KMS-11 (cell line): ENCODE measurements around the gene SORL1-AS1.

Source experiments
- H2AFZ ChIP-seq: fragments of 200-600 bp; sonication (generic); 2 replicates; pipeline ENCODE4 v1.6.1; 2016; ENCODE audit warnings: antibody characterized with exemption, mixed run types, low read depth
- H3K27ac ChIP-seq: fragments of 200-600 bp; sonication (generic); 2 replicates; pipeline ENCODE4 v1.6.1; 2016; ENCODE audit warnings: mild to moderate bottlenecking, mixed run types
- H3K27me3 ChIP-seq: fragments of 200-600 bp; sonication (generic); 2 replicates; pipeline ENCODE4 v1.6.1; 2017; ENCODE audit warnings: mild to moderate bottlenecking, low read depth, mixed run types, moderate library complexity; ENCODE audit not compliant: insufficient read depth
- H3K36me3 ChIP-seq: fragments of 200-600 bp; sonication (generic); 2 replicates; pipeline ENCODE4 v1.6.1; 2017; ENCODE audit warnings: mild to moderate bottlenecking, mixed run types; ENCODE audit not compliant: insufficient read depth
- H3K4me1 ChIP-seq: fragments of 200-600 bp; sonication (generic); 2 replicates; pipeline ENCODE4 v1.6.1; 2016; ENCODE audit warnings: mild to moderate bottlenecking, low read depth, mixed run types; ENCODE audit not compliant: poor library complexity, severe bottlenecking
- H3K4me2 ChIP-seq: fragments of 200-600 bp; sonication (generic); 2 replicates; pipeline ENCODE4 v1.7.0; 2016; ENCODE audit warnings: mild to moderate bottlenecking, mixed run types
- H3K4me3 ChIP-seq: fragments of 200-600 bp; sonication (generic); IDR thresholded peaks from 2 replicates; pipeline ENCODE4 v1.6.1; 2017; ENCODE audit warnings: low read depth, low read length, mixed read lengths; ENCODE audit not compliant: insufficient read depth
- H3K79me2 ChIP-seq: fragments of 200-600 bp; sonication (generic); 2 replicates; pipeline ENCODE4 v1.6.1; 2016; ENCODE audit warnings: low read depth, mixed run types; ENCODE audit not compliant: insufficient read depth
- H3K9ac ChIP-seq: fragments of 200-600 bp; sonication (generic); 2 replicates; pipeline ENCODE4 v1.6.1; 2016; ENCODE audit warnings: mild to moderate bottlenecking, mixed run types
- H4K20me1 ChIP-seq: fragments of 200-600 bp; sonication (generic); 2 replicates; pipeline ENCODE4 v1.6.1; 2016; ENCODE audit warnings: mild to moderate bottlenecking, mixed run types; ENCODE audit not compliant: insufficient read depth
- CTCF ChIP-seq: fragments of 200-600 bp; sonication (generic); conservative IDR thresholded peaks from 2 replicates; pipeline ENCODE4 v1.6.1; 2017; ENCODE audit warnings: low read depth, mild to moderate bottlenecking, antibody characterized with exemption, low read length, moderate library complexity, mixed read lengths

The SORL1-AS1 gene

GRCh38 chr11:121455115-121455514, 2.3 kb upstream of the SORL1-AS1 start:
- TF ChIP-seq CTCF, result no peak
- Histone ChIP-seq H3K27ac (no peak overlapping the region), H3K9ac (no peak overlapping the region), H3K4me3 (no peak overlapping the region), H3K4me2 (no peak overlapping the region), H2AFZ (no peak overlapping the region), H3K4me1 (peaks cover 4% of the 10 kb centered on the region), H3K36me3 (no peaks in the 10 kb centered on the region), H3K27me3 (no peaks in the 10 kb centered on the region), H4K20me1 (no peaks in the 10 kb centered on the region), H3K79me2 (no peaks in the 10 kb centered on the region)

DNA sequence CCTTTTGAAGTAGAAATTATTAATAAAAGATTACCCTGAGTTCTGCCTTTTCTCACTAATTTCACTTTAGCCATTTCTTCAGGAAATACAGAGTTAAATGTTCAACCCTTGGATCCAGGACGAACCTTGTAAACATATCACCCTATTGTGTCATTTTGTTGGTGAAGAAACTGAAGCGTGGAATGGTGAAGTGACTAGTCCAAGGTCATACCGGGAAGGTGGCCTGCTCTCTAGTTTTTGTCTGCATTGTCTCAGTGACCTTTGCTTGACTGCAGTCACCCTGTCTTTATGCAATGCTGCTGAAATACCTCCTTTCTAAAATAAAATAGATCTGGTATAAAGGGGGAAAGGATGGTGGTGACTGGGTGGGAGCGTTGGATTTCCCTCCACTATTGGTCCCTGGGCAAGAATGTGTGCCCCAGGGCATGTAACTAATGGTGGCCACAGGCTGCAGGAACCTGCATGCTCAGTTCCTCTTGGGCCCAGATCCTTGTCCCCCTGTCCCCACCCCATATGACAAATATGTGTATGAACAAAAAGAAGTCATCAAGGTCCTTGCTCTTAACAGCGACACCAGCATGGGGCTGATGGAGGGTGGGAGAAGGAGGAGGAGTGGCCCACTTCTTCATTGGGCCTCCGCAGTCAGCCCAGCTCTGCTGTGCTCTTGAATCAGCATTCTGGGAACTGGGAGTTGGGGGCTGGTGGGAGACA, 977 bp upstream of the SORL1-AS1 start:
- Histone ChIP-seq H3K79me2 (no peaks in the 10 kb centered on the region), H3K4me2 (no peak overlapping the region), H2AFZ (no peak overlapping the region), H3K27ac (no peak overlapping the region), H3K27me3 (no peaks in the 10 kb centered on the region), H3K4me1 (peaks cover 4% of the 10 kb centered on the region), H3K4me3 (no peak overlapping the region), H4K20me1 (no peaks in the 10 kb centered on the region), H3K36me3 (no peaks in the 10 kb centered on the region), H3K9ac (no peak overlapping the region)
- TF ChIP-seq CTCF, result no peak

- Histone ChIP-seq H3K36me3 (no peaks in the 10 kb centered on the region), H3K27ac (no peak within 1 kb of the TSS), H2AFZ (peak within 1 kb of the TSS; percentile 86), H4K20me1 (no peaks in the 10 kb centered on the region), H3K79me2 (no peaks in the 10 kb centered on the region), H3K9ac (peak within 1 kb of the TSS; percentile 47; the same call in 1 of the 2 replicates), H3K4me2 (peak within 1 kb of the TSS; percentile 66), H3K4me3 (no peak within 1 kb of the TSS), H3K27me3 (no peaks in the 10 kb centered on the region), H3K4me1 (peaks cover 4% of the 10 kb centered on the region)
- TF ChIP-seq CTCF, result 0 out of 2 replicates have a peak, but pooled peaks have one; percentile 18
These were observed 670 bp downstream of the SORL1-AS1 start, which contains the start of gene SORL1 for GRCh38 chr11:121451986-121452608. Gene SORL1, plus strand, starts transcription at chr11:121452314. Its CDS starts 18 bp downstream, at chr11:121452332.

GRCh38 chr11:121451178-121451985, 1.4 kb downstream of the SORL1-AS1 start:
- H3K4me1 ChIP-seq, result peaks cover 4% of the 10 kb centered on the region
- H3K27me3 ChIP-seq, result no peaks in the 10 kb centered on the region
- H2AFZ ChIP-seq, result peak overlapping the region; percentile 49
- no peaks in the 10 kb centered on the region for H3K36me3 ChIP-seq
- H3K4me2 ChIP-seq, result peak overlapping the region; percentile 66
- TF ChIP-seq CTCF, result no peak
- H3K9ac ChIP-seq, result no peak overlapping the region
- H3K79me2 ChIP-seq, result no peaks in the 10 kb centered on the region
- H3K27ac ChIP-seq, result no peak overlapping the region
- no peaks in the 10 kb centered on the region for H4K20me1 ChIP-seq
- H3K4me3 ChIP-seq, result no peak overlapping the region
